GM18909 (cell line): ENCODE results near the gene ZNF264.
A peak's percentile ranks its signal among the peaks of the same experiment; 100 is the strongest.
"Not testable (repeated sequence)": the region's sequence is repeated elsewhere in the genome, so short reads cannot be mapped to it uniquely, and the experiment has no call there.

ENCODE experiments used
- ATAC-seq: cut with Tn5 transposase; IDR thresholded peaks from one replicate; pipeline ENCODE4 v1.9.1; 2021; ENCODE audit warnings: mild to moderate bottlenecking; ENCODE audit not compliant: unreplicated experiment, poor library complexity

ZNF264 gene

DNA sequence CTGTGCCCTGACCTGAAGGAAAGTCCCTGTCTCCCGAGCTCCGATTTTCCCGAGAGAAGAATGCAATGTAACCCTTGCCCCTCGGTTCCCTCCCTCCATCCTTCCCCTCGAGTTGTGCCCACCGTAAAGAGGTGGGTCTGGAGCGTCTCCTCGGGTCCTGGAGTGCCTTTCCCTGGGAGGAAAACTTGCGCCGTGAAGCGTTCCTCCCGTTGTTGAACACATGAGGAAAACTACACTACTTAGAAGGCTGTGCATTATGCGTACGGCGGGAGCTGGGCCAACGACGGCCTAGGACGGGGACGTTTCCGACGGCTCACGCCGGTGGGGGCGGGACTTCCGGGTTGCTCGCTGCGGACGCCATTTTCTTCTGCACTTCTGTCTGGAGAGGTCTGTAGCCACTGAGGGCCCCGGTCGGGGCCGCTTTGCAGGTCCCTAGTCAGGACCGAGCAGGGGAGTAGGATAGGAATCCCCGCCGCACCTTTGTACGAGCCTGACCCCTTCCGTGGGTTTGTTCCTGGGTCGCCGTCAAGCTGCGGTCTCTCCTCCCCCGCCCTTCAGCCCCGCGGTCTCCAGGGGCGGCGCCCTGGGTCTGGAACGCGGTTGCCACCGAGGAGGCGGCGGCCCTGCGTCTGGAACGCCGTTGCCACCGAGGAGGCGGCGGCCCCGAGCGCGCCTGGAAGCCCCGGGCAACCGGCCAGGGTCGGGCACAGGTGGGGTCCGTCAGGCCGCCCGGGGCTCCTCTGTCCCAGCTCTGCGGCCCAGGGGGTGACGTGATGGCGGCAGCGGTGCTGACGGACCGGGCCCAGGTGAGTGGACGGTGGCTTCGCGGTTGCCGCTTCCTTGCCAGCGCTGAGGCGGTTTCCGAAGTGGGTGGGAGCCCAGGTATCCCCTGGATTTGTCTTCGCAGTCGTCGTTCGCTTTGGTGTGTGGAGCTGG is at the start of gene ZNF264:
ZNF264 (plus strand) TSS at position 360 of the 936 bp plus-strand sequence; CDS start at position 774, 414 bp downstream.
- peak; percentile 97 for ATAC-seq

DNA sequence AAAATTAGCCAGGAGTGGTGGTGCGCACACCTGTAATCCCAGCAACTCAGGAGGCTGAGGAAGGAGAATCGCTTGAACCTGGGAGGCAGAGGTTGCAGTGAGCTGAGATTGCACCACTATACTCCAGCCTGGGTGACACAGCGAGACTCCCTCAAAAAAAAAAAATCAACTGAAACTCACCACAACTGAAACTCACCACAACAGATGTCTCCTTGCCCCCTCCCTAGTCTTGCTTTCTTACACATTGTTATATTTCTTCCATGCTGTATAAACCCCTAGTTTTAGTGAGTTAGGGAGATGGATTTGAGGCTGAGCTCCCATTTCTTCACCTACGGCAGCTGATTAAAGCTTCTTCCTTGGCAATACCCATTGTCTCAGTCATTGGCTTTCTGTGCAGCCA is 49.6 kb upstream of the ZNF264 start:
- ATAC-seq: no peak

DNA sequence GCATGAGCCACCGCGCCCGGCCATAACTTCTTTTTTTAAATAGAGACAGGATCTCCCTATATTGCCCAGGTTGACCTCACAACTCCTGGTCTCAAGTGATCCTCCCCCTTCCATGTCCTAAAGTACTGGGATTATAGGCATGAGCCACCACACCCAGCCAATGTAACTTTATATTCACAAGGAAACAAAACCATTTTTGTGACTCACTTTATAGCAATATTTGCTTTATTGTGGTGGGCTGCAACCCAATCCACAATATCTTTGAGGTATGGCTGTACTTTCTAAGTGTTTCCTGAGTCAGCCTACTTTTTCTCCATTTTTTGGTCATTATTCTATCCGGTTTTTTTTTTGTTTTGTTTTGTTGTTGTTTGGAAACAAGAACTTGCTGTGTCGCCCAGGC is 38.4 kb upstream of the ZNF264 start:
- no peak for ATAC-seq

DNA sequence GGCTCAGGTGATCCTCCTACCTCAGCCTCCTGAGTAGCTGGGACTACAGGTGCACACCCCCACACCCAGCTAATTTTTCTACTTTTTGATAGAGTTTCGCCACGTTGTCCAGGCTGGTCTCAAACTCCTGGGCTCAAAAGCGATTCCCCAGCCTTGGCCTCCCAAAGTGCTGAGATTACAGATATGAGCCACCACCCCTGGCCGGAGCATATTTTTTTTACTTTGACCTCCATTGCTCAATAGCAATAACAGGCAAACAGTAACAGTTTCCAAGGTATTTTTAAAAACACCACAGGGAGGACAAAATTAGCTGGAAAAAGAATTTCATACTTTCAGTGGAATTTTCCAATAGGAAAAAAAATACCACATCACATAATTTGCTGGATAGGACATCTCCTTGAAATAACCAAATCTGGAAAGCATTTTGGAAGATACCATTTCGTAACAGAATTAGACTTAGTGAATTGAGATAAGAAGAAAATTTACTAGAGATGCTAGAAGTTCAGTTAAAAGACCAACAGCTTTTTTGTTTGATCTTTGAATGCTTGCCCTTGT is 29.2 kb upstream of the ZNF264 start:
- ATAC-seq: no peak

DNA sequence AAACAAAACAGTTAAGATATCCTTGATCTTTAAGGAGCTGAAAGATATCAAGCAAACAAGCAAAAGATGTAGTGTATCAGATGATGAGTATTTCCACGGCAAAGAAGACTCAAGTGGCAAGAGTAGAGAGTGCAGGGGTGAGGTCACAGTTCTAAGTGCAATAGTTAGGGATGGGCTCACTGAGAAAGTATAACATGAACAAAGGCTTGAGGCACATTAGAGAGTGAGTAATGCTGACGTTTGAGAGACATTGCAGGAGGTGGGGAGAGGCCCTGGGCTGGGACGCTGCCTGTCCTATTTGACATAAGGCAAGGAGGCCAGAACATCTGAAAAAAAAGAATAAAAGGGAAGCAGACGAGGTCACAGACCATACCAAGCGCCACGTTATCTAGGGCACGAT is 25.5 kb upstream of the ZNF264 start:
- ATAC-seq: no peak

DNA sequence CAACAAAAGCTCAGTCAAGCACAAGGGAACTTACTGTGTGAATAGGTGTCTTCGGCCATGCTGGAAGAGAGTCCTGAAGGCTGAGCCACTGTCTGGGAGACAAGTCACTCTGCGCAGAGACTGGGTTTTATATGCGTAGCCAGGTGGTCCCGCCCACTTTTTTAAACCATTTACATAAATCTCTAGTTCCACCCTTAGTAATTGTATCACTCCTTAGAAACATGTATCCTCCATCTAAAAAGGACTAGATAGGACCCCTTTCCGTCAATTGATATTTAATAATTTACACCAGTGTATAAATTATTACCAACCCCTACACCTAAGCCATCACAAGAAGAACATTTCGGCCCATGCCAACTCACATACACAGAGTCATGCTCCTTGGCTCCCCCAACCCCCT is 23.9 kb upstream of the ZNF264 start, which contains the start of gene DUXA:
DUXA (minus strand) TSS at position 101 of the 400 bp plus-strand sequence; CDS start at position 59, 42 bp downstream.
- no peak for ATAC-seq

DNA sequence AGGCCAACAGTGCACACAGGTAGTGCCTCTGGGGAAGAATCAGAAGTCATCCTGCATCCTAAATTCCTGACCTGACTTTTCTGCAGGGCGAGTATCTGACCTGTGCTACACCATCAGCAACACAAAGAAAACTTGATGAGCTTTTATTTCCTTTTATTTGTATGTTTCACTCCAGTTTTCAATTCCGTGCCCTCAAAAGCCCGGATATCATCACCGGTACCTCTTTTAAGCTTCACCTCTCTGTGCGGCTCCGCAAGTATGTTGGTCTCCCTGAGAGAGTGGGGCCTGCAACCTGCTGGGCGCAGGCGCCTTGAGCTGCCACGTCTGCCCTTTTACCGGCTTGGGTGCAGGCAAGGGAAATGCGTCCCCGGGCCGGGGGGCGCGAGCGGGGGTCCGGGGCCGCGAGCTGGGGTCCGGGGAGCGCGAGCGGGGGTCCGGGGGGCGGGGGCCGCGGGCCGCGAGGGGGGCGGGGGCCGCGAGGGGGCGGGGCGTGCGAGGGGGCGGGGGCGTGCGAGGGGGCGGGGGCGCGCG is 19.7 kb upstream of the ZNF264 start:
- no peak for ATAC-seq

DNA sequence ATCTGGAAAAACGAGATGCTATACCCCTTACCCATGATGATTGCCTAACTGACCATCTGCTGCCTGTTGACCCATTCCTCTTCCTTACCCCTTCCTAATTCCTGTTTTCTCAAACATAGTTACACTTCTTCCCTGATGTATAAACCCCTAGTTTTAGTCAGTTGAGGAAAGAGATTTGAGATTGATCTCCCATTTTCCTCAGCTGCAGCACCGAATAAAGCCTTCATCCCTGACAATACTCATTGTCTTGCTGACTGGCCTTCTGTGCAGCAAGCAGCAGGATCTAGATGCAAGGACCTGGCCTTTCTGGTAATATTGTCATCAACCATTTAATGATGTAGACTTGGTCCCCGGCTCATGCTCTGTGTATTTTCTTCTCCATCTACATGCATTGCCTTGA is 999 bp upstream of the ZNF264 start:
- no peak for ATAC-seq

DNA sequence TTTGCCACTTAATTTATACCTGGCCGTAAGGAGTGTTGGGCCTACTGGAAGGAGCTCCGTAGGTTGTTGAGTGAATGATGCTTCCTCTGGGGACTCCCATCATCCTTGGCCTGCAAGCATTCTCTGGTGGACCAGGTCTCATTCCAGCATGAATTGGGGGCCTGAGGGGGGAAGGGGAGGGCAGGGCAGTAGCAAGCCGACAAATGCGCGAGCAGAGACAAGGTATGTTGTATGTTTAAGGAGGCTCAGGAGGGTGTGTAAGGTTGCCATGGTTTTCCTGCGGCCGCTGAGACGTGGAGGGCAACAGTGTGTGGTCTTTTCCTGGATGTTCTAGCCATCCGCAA is 749 bp downstream of the ZNF264 start:
- no peak for ATAC-seq

- no peak for ATAC-seq
Measured at GRCh38 chr19:57192993-57193392, 1.7 kb downstream of the ZNF264 start.

DNA sequence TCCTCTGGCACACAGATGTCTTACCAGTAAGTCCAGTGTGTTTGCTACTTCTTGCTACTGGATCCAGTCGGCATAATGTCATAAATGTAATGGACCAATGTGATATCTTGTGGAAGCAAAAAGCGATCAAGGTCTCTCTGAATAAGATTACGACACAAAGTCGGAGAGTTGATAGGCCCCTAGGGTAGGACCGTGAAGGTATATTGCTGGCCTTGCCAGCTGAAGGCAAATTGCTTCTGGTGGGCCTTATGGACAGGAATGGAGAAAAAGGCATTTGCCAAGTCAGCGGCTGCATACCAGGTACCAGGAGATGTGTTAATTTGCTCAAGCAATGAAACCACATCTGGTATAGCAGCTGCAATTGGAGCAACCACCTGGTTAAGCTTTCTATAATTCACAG is 6.6 kb downstream of the ZNF264 start:
- not testable (repeated sequence) for ATAC-seq

DNA sequence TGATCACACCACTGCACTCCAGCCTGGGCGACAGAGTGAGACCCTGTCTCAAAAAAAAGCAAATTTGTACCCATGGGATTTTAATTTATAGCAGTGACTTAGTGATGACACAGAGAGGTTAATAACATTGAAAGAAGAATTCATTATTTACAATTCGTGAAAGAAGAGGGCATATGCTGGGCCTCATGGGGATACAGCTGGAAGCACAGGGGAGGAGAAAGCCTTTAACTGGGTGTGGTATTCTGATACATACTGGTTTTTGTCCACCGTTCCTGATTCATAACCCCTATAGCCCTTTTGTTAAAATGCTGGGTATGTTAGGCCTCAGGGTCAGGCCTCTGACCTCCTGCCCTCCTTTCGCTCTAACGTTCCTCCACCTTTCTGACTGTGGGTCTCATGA is 10.9 kb downstream of the ZNF264 start:
- no peak for ATAC-seq

- ATAC-seq: no peak
Measured at GRCh38 chr19:57210381-57210780, 19.1 kb downstream of the ZNF264 start.

DNA sequence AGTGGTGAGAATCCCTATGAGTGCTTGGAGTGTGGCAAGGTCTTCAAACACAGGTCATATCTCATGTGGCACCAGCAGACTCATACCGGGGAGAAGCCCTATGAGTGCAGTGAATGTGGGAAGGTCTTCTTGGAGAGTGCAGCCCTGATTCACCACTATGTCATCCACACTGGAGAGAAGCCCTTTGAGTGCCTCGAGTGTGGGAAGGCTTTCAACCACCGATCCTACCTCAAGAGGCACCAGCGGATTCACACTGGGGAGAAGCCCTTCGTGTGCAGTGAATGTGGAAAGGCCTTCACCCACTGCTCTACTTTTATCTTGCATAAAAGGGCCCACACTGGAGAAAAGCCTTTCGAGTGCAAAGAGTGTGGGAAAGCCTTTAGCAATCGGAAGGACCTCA is 20.8 kb downstream of the ZNF264 start:
- ATAC-seq: no peak

GRCh38 chr19:57227502-57227901 is 36.2 kb downstream of the ZNF264 start:
- ATAC-seq: no peak

DNA sequence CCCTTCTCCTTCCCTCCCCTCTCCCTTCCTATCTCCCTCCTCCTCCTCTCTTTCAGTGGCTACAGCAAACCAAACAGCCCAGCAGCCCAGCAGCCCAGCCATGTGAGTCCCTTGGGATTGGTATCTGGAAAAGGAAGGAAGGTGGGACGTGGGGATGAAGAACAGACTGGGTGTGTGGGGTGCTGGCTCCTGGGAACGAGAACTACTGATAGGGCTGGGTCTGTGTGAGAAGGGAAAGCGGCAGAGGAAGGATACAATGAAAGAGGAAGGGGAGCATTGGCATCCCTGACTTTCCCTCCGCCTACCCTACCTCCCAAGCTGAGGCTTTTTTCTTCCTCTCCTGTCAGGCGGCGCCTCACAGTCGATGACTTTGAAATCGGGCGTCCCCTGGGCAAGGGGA is 40.4 kb downstream of the ZNF264 start:
- ATAC-seq: no peak

GRCh38 chr19:57233207-57233606 is 41.9 kb downstream of the ZNF264 start:
- ATAC-seq: no peak

- no peak for ATAC-seq
Measured at GRCh38 chr19:57239982-57240310, 48.6 kb downstream of the ZNF264 start.

- ATAC-seq: peak; percentile 95
Measured at GRCh38 chr19:57240311-57241090, 49.2 kb downstream of the ZNF264 start, which contains the start of gene ZNF805. Gene ZNF805, plus strand, starts transcription at chr19:57240632. Its CDS starts 260 bp downstream, at chr19:57240892.

GRCh38 chr19:57241176-57241575 is 49.9 kb downstream of the ZNF264 start:
- ATAC-seq: no peak

DNA sequence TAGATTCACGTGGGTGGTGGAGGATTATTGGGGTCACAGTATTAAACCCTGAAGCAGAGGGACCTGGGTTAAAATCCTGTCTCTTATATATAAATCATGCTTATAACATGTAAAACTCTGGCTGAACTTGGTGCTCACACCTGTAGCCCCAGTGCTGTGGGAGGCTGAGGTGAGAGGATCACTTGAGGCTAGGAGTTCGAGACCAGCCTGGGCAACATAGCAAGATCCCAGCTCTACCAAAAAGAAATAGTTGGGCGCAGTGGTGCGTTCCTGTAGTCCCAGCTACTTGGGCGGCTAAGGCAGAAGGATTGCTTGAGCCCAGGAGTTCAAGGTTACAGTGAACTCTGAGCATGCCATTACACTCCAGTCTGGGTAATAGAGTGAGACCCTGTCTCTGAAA is 51.5 kb downstream of the ZNF264 start:
- no peak for ATAC-seq
